Measurements from ENCODE around the gene PLA2R1.

Gene PLA2R1

DNA sequence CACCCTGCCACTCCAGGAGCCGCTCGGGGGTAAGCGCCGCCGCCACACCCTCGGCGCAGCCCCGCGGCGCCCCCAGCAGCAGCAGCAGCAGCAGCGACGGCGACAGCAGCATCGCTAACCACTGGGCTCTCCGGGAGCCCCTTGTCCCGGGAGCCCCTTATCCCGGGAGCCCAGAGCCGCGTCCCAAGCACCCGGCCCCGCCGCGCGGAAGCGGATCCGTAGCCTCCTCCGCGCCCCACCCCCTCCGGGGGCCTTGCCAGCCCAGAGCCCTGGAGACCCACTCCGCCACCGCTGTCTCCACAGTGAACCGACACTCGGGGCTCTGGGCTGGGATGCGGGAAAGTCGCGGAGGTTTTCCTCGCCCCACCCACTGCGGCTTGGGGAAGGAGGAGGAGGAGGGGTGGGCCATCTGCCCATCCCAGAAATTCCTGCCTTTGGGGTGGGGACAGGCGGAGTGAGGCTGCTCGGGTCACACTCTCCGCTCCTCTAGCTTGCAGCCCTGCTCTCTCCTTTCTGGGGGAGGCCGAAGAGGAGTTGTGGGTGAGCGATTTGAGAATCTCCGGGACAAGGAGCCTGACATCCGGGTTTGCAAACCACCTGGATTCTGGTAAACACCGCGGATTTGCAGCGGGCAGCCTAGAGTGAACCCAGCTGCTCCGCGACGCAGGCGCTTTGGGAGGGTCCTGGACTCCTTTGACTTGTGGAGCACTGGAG lies at the start of gene PLA2R1:
Gene PLA2R1 (minus strand): TSS at position 324 of the 714 bp plus-strand sequence. CDS start 212 bp downstream, at position 112.
- DNase-seq: peak; percentile 22 to 33

DNA sequence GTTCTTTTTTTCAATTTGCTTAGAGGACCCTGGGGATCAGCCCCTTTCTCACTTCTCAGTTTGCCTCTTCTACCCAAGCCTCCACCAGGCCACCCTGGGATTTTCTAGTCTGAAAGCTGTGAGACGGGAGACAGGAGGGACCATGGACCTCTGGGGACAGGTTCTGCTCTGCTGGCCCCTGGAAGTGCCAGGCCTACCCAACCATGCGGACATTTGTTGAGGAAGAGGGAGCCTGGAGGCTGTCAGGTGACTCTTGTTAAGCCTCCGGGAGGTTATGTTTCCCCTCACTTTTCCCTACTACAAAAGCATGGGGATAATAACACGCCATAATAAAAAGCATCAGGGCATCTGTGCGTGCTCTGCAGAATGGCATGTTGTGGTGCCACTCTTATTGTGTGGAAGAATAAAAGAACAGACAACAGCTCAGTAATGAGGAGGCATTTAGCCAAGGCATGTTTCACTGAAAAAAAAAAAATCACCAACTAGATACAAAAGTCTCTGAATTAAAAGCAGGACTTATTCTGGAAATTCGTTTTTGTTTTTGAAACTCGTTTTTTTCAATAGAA lies 48.3 kb upstream of the PLA2R1 start:
- DNase-seq: no peak

DNA sequence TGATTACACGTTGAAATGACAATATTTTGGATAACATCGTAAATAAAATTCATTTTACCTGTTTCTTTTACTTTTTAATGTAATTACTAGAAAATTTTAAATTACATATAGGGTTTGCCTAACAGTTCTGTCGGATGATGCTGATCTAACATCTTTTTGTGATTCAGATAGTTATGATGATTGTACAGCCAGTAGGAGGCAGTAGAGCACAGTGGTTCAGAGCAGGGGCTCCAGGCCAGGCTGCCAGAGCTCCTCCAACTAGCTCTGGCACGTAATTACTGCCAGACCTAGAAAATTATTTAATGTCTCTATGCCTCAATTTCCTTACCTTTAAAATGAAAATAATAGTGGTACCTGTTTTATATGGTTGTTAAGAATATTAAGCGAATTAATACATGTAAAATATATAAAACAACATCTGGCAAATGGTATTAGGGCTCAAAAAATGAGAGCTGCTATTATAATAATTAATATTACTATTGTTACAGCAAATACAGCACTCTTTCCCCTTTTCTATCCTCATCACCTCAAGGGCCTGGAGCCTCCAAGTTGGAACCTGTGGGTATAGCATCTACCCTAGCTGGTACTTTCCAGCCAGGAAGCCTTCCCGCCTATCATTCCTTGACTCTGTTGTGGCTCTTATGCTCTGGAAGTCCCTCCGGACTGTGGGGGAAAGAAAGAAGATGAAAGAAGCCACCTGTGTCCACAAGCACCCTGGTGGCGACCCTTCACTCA lies 47.7 kb upstream of the PLA2R1 start:
- DNase-seq: peak; percentile 40 to 55

DNA sequence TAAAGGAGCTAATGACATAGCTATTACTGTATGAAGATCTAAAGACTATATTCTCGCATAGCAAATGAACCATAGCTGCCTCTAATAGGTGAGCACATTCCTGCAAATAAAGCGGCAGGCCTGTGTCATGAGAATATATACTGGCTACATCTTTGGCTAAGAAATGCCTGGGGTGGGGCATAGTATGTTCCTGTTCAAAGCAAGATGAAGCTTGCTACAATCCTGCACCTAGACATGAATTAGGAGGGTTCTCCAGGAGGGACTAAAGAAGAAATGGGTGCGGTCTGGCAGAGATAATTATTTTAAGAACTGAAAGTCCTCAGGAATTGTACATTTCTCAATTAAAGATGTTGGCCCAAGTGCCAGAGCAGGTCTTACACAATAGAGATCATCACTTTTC lies 46.8 kb upstream of the PLA2R1 start:
- DNase-seq: no peak

DNA sequence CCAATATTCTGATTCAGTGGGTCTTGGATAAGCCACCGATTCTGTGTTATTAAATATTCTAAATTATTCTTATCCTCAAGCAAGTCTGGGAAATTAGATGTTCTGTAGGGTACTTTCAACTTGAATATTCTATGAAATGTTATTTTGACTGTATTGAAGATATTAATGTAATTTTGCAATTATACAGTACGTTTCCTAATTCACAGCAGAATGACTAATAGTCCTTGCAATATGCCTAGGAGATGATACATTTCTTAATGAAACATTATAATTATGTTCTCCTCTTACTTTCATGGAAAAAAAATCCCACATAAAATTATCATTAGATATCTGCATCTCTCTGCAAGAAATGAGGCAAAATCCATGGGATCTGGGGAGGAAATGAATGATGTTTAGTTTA lies 46.2 kb upstream of the PLA2R1 start:
- no peak for DNase-seq

DNA sequence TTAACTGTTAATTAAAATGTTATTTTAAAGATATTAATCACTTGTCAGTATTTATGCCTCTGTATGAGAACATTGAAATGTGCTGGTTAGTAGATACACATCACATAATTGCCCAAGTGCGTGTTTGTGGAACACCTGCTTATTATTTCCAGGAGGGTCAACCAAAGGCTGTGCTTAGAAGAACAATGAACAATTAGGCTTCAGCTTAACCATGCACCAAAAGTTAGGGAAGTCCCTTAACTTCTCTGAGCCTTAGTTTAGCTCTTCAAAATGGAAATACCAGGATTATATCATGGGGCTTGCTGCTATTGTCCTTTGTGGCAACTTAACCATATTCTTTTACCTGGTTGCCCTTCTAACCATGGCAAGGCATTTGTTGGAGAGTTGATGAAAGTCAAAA lies 43.0 kb upstream of the PLA2R1 start:
- DNase-seq: no peak

DNA sequence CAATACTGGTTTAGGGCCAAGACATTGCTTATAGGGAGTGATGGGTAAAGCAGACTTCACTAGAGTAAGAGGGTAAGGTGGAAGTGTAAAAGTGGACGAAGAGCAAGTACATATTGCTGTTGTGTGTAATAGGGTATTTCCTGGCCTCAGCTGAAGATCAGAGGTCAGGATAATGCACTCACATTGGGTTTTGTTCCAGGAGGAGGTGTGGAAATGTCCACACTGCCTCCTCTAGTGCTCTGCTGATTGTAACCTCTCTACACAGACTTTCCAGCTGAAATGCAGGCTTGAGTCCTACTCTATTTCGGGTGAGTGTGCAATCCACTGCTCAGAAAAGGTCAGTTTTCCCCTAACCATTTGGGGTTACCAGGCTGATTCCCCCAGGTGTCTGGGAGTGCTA lies 41.7 kb upstream of the PLA2R1 start:
- no peak for DNase-seq

DNA sequence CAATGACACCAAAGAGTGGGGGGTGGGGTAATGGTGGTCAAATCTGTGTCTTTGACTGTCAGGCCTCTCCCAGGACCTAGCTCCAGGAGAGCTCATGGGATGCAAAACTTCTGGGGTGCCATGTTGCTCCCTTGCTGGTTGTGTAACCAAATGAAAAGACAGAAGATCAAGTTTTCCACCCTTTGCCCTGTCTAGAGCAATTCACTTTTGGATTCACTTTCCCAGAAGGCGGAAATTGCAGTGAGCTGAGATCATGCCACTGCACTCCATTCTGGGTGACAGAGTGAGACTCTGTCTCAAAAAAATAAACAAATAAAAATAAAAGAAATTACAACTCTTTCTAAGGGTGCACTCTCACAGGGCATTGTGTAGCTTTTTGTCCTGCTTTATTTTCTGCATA lies 34.9 kb upstream of the PLA2R1 start:
- DNase-seq: no peak

DNA sequence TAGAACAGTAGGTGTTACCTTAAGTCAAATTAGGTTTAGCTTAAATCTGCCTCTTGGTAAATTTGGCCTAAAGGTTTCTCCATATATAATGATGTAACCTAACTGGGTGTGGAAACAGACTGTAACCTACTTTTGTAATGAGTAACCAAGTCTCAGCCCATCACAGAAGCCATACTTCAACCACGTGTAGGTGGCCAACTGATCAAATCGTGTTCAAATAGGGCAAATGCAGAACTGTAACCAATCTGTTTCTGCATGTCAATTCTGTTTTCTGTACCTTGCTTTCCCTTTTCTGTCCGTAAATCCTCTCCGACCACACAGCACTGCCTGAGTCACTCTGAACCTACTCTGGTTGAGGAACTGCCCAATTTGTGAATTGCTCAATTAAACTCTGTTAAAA lies 34.0 kb upstream of the PLA2R1 start:
- no peak for DNase-seq

DNA sequence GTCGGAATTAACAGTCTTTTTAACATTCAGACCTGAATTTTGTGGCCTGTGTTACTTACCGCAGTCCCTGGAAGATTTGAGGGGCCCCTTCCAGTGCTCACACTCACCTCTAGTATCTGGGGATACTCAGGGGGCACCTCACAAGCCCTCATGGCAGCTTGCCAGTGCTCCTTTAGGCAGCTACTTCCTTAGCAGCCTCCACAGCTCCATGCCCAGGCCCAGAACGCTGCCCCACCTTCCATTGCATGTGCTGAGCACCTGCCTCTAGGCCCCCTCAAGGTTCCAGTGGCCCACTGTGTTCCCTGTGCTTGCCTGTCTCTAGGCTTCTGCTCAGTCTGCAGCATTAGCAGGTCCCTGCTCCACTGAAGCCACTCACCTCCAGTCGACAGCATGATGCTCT lies 30.0 kb upstream of the PLA2R1 start:
- no peak for DNase-seq

DNA sequence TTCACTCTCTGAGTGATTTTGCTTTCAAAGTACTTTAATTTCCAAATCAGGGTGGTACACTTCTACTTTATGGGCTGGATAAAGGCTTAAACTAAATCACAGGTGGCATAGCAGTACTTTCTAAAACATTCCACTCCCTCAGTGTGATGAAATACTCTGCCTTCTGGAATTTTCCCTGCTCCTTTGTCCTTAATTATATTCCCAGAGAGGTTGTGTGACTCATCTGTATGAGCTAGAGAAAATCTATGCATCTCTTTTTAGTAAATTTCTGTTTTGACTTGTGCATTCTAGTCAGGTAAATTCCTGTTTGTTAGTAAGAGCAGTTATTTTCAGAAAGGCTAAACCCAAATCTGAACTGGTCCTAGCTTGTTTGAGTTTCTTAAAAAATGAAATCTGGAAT lies 29.0 kb upstream of the PLA2R1 start:
- no peak for DNase-seq

DNA sequence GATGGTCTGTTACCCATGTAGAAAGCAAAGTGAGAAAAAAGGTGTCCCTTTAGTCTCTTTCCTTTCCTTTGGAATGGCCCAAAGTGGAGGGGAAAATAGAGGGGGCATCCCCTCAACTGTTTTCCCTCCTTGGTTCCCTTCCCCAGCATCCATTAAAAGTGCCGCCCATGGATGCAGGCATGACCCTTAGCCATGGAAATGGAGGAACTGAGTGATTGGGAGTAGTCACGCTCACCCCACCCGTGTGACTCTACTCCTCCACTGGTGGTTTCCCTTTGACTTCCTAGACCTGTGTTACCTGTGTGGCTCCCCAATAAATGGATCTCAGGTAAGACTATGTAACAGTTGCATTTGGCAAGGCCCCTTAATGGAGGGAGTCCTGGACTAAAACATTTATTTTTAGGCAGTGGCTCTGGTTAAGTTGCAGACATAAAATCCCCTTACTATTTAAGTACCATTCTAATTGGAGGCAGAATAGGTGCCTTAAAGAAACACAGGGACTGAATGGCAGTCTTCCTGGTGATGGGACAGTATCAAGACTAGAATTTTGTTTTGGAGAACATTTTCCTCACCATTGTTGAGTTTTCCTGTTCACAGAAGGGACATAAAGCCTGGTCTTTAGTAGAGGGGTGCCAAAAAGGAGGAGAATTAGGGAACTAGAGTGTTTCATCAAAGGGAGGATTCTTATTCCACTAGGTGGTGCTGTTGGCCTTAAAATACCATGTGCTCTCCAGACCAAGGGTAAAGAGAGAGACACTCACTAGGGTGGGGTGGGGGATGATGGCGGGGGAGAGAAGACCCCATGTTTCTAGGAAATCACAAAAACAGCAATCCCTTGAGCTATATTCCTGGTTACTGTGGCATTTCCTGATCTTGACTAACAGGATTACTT lies 25.7 kb upstream of the PLA2R1 start:
- peak in 1 of 2 experiments; percentile 27 for DNase-seq

DNA sequence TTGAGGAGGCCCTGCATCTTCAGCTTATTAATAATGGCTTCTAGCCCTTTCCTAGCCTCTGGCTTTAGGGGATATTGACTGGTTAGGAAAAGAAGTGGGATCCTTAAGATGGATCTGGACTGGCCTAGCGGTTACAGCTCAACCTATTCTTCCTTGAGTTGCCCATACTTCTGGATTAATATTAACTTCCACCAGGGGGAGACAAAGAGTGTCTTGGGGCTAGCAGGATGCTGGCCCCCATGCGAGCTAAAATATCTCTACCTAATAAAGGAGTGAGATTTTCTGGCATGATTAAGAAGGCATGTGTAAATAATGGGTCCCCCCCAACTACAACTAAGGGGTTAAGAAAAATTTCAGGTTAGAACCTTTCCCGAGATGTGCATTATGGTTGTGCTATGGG lies 23.2 kb upstream of the PLA2R1 start:
- no peak for DNase-seq

DNA sequence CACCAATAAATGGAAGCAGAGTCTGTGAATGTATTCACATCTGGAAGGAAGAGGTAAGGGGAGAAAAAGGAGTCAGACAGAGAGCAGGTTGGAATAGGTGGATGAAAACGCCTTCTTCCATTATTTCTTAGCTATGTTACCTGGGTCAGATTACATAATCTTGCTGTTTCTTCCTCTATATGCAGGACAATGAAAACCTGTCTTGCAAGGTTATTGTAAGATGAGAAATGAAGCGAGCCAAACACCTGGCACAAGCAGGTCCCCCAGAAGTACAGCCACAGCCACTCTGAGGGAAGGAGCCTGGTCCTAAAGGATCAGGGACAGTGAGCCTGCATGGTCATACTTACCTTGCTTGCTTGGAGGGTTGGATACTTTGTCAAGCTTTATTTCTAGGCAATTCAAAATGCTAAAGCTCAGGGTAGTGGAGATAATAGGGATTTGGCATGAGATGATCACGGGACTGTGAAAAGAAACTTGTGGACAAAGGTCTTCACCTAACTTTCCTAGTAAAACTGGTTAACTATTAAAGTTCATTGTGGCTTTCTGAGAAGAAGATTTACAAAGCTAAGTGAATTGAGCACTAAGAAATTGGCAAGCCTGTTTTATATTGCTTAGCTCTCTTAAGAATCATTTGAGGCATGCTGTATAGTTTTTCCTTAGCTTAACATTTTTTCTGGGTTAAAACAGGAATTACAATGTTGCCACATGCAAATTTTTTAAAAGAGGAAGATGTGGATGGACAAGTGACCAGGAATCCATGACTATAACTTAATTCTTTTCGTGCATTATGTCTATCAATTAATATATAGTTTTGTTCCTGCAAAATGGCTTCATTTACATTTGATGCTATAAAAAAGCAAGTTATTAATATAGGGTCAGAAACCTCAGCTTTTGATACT lies 15.7 kb upstream of the PLA2R1 start:
- no peak for DNase-seq

DNA sequence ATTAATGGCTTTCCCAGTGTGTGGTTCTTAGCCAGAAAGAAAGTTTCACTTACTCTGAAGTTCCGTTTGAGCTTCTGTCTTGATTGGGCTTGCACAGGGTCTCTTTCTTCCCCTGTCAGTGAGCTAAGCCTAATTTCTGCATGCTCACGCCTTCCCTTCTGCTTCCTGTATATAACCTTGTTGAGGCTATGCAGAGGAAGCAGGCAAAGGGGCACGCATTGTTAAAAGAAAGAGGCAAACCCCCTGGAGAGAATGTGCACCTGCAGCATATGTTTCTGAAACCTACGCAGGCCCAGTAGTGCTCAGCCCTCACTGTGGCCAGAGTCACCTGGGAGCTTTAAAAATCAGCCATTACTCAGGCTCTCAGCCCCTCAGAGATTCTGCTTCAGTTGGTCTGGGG lies 14.5 kb upstream of the PLA2R1 start:
- no peak for DNase-seq

DNA sequence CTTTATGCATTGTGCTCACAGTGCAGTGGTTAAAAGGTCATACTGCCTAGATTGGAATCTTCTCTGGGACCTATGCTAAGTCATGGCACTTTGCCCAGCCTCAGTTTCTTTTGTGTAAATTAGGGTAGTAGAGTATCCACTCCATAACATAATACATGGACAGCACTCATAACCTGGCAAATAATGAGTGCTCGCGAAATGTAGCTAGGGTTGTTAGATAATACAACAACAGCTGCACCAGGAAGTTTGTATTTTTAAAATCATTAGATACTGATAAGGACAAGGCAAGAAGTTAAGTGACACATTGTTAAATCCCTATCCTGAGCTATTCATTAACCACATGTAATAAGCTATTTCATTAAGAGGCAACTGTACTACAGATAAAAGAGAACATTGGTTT lies 13.8 kb upstream of the PLA2R1 start:
- DNase-seq: no peak

DNA sequence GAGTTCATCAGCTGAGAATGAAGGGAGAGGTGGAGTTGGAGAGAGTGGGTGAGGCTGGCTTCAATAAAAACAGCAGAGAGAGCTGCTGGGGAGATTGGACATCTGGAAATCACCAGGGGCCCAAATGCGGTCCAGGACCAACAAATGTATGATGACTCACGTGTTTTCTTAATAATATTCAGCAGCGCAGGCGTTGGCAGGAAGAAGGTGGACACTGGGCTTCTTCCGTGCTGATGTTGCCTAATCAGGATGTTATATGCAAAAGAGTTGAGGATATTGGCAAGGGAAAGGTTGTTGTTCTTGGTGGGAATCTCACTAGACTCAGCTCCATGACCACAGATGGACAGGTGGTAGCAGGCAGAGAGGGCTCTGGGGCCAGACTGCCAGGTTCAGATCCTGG lies 12.8 kb upstream of the PLA2R1 start:
- DNase-seq: no peak

DNA sequence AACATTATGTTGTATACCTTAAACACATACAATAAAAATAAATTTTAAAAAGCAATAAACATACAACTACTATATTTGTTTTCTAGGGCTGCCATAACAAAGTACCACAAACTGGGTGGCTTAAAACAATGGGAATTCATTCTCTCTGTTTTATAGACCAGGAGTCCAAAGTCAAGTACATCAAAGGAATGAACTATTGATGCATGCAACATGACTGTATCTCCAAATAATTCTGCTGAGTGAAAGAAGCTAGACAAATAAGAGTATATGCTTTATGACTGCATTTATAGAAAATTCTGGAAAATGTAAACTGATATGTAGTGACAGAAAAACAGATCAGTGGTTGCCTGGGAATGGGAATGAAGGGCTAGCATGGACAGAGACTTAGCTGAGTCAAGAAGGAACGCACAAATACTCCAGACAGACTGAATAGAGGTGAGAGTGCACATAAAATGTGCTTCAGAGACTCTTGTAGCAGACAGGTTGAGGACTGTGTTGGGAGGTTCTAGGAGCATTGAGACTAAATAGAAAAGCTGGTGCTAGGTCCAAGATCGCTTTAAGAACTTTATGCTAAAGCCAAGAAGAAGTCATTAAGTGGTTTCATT lies 11.0 kb upstream of the PLA2R1 start:
- no peak for DNase-seq

DNA sequence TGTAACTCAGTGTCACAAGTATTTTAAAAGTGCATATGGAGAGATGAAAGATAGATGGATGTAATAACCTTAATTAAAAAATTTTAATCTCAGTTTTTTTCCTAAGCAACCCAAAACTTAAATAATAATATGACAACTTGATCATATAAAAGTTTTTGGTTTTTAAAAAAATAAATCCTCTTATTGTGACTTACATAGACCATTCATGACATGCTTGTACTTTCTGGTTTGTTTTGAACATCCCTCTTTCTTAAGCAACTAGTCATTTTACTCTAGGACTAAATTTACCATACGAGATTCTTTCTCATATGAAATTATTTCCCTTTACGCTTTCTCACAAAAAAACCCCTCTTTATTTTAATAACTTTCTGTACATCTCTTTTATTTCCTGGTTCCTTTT lies 6.5 kb upstream of the PLA2R1 start:
- no peak for DNase-seq

DNA sequence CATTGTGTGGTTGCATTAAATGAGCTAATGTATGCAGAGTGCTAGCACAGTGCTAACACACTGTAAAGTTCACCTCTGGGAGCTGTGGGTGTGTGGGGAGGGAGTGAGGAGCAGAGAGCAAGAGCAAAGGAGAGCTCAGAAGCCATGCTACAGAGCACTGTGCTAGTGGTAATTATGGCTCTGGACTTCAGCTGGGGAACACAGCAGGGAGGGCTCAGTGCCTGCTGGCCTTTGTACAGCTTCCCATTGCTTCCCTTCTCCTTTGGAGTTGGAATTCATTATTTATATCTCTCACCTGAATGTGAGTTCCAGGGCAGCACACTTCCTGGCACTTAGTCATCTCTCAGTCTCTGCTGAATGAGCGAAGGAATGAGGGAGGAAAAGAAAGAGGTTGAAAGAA lies 2.5 kb upstream of the PLA2R1 start:
- DNase-seq: no peak

DNA sequence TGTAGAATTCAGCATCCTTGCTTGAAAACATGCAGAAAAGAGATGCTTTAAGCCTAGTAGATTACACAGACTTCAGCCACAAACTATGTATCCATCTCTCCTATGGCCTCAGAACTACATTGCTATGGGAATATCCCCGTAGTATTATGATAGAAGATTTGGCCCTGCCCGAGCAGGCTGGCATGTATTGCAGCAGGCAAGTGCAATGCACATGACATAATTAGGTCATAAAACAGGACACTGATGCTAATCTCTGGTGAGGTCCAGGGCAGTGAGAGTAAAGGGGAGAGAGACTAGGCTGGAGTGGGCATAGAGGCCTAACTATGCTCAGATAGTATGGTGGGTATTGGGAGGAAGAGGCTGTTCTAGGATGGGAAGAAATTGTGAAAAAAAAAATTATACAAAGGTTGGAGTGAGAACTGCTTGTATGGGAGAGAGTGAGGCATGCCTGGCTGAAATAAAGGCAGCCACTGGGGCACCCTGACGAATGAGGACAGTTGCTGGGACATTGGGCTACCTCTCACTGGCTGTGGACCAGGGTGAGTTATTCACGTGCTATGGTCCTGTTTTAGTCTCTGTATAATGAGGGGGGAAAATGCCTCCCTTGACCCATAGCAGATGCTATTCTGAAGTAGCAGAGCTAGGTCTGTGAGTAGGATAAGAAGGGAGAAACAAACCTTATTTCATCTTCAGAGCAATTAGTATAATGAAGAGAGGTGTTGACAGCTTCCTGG lies 1.6 kb upstream of the PLA2R1 start:
- no peak for DNase-seq

All from activated T-cell treated with anti-CD3 and anti-CD28 coated beads, Interleukin-2, amount 50 U/mL, for 48 hours (primary cell).